HG03066 (cell line): ENCODE measurements around the gene ANAPC13.

Experiments
- ATAC-seq: cut with Tn5 transposase; IDR thresholded peaks from one replicate; pipeline ENCODE4 v1.9.1; 2021; ENCODE audit warnings: low read depth; ENCODE audit not compliant: unreplicated experiment

ANAPC13 gene

GRCh38 chr3:134483195-134483900 is 2.4 kb downstream of the ANAPC13 start:
- ATAC-seq = no peak

DNA sequence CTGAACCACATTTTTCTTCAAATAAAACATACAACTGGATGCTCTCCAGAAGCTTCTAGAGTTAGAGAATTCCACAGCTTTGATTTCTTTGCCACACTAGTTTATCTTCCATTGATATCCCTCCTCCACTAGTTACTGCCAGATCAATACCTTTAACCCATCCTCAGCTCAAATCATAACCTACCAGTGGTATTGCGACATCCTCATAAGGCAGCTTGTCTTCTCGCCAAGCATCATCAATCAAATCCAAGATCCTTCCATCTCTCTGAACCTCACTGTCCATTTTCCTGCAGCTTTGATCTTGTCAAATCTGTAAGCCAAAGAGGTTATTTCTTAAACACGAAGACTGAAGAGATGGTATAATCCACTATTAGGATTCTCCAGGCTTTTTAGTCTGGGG is 3.2 kb downstream of the ANAPC13 start:
- ATAC-seq = no peak

GRCh38 chr3:134481166-134481565 is 4.6 kb downstream of the ANAPC13 start:
- ATAC-seq = no peak

GRCh38 chr3:134480546-134480945 is 5.2 kb downstream of the ANAPC13 start:
- ATAC-seq = no peak

DNA sequence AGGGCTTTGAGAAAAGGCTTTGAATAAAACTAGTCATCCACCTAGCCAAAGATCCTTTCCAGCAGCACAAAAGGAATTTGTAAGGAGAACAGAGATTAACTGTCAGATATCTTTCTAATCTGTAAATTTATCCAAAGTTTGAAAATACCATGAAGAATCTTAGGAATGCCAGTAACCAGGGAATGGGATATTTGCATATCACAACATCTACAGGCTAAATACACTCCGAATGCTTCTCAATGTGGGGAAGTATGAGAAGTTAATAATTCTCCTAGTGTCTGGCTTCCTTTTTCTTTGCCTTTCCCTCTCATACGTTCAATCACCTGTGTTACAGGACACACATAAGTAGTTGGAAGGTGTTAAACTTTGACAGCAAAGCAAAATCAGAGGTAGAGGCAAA is 7.8 kb downstream of the ANAPC13 start:
- ATAC-seq = no peak

- no peak for ATAC-seq
Observed at GRCh38 chr3:134477002-134477401, 8.8 kb downstream of the ANAPC13 start.

DNA sequence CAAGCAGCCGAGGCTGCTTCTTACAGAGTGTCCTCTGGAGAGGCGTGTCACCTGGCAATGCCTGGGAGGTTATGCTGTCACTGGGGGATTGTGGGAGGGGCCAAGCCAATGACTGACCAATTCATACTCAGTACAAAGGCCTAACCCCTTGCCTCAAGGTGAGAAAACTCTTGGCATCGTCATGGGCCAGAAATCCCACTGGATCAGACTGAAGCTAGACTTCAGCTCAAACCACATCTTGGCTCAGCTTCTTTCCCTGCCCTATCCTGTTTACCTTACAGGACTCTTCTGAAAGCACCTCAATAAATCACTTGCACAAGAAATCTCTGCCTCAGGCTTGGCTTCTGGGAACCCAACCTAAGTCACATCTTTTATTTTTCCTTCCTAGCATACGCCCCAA is 9.5 kb downstream of the ANAPC13 start:
- no peak for ATAC-seq

GRCh38 chr3:134474956-134475355 is 10.8 kb downstream of the ANAPC13 start:
- no peak for ATAC-seq

DNA sequence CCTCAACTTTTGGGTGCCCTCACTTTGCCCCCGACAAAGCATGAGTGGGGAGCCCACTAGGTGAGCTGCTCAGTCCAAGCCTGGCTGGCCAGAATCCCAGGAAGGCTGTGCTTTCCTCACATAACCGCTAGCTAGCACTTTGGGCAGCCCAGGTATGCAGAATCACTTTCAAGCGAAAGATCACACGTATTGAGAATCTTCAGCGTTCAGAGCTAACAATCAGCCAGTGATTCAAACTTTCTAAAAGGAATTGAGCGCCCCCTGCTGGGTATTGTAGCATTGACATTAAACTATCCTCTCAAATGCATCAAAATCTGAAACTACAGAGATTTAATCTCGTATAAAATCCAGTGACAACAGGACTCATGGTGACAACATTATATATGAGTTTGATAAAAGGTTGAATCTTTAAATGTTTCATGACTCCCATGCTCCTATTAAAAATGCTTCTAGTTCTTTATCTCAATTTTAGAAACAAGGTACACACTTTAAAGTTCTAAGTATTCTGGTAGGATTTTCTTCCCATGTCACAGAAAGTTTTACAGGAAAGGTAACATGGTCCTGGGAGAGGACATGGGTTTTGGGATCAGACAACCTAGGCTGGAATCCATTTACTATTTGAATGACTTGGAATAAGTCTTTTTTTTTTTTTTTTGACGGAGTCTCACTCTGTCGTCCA is 11.8 kb downstream of the ANAPC13 start:
- no peak for ATAC-seq

DNA sequence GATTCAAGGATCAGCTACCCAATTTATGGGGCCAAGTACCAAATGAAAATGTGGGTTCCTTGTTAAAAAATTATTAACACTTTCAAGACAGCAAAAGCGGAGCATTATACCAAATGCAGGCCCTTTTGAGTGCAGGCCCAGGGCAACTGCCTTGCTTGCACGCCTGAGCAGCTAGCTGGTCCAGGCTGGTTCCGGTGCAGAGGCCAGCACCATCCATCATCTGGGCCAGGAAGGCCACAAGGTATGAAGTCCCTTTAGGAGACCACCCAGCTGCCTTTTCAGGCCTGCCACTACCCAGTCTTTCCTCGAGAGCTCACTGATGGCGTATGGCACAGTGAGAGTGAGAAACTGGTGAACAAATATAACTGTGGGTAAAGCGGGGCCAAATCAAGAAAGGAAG is 13.0 kb downstream of the ANAPC13 start:
- ATAC-seq = no peak

DNA sequence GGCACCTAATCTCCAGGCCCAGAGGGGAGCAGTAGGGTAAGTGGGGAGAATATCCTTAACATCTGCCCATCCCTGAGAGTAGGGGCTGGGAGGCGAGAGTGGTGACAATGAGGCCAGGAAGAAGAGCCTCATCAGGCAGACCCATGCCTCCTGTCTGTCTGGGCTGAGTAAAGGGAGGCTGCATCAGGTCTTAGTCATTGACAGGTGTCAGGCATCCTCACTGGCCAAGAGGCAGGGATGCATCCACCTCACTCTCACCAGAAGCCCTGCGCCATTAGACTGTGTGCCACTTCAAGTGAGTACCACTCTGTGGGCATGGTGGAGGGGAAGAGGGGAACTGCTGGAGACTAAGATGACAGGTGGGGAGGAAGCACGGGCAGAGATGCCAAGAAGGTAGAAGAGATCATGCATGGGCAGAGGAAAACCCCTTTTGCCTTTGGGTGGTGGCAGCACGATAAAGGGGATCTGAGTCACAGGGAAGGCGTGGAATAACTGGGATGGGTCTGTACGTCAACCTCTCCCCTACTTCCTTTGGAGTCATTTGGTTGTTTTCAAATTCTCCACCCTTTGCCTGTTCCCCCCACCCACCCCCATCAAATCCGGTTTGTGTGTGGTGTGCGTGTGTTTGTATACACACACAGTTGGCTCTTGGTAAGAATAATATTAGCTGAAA is 14.1 kb downstream of the ANAPC13 start:
- ATAC-seq = no peak

- ATAC-seq = no peak
Observed at GRCh38 chr3:134468519-134468918, 17.3 kb downstream of the ANAPC13 start.

- no peak for ATAC-seq
Observed at GRCh38 chr3:134466331-134466730, 19.5 kb downstream of the ANAPC13 start.

- ATAC-seq = no peak
Observed at GRCh38 chr3:134464689-134465365, 21.0 kb downstream of the ANAPC13 start.

GRCh38 chr3:134464064-134464688 is 21.6 kb downstream of the ANAPC13 start:
- ATAC-seq = no peak

- no peak for ATAC-seq
Observed at GRCh38 chr3:134463676-134464063, 22.1 kb downstream of the ANAPC13 start.

DNA sequence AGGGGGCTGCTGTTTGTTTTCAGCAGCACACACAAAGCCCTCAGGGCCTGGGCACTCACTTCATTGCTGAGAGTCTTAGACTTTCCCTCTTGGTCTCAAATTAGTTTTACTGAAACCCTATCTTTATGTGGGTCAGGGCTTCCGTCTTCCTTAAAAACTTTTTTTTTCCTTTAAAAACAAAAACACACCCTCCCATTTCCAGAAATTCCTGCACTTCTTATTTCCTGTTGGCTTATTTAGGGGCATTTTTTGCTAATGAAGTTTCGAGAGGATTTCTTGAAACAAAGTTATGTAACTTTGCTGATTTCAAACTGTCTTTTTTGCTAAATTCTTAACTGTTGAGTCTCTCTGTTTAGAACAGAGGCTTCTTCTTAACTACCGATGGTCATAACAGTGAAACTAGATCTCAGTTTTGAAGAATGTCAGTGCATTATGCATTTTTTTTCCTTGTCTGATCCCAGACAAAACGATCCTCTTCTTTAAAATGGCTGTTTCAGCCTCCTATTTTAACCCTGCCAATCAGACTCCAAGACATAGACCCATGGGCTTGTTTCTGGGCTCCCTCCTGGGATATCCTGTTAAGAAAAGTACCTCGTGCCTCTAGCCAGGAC is 23.3 kb downstream of the ANAPC13 start:
- no peak for ATAC-seq

- ATAC-seq = no peak
Observed at GRCh38 chr3:134460965-134461364, 24.8 kb downstream of the ANAPC13 start.

GRCh38 chr3:134459562-134459961 is 26.2 kb downstream of the ANAPC13 start:
- ATAC-seq = no peak

DNA sequence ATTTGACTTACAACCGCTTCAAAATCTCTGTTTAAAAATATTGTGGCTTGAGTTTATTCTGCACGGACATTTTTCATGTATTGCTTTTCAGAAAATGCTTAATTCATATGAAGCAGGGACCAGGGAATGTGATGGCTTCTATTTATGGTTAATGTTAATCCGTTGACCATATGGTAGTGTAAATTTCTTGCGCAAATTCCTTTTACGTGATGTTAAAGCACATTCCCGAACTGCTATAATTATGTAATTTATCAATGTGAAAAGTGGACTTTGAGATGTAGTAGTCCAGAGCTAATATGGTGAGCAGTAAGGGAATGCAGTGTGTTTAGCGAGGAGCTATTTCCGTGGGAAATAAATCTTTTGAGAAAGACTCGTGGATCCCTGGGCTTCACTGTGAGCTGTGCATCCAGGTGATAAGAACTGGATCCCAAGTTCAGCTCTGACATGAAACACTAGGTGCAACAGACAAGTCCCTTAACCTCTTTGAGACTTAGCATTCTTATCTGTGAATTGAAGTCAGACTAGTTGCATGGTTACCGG is 27.3 kb downstream of the ANAPC13 start:
- ATAC-seq = no peak
